ENCODE measurements around the gene ARHGAP10. TPM values are rescaled to one million over a fixed set of nuclear protein-coding genes. Genes with fewer than 3 reads are reported as not detected.

Gene ARHGAP10
- total RNA-seq, 4 donors from 2014 or later, result 7.0 to 52.8 (median 19.9) TPM

DNA sequence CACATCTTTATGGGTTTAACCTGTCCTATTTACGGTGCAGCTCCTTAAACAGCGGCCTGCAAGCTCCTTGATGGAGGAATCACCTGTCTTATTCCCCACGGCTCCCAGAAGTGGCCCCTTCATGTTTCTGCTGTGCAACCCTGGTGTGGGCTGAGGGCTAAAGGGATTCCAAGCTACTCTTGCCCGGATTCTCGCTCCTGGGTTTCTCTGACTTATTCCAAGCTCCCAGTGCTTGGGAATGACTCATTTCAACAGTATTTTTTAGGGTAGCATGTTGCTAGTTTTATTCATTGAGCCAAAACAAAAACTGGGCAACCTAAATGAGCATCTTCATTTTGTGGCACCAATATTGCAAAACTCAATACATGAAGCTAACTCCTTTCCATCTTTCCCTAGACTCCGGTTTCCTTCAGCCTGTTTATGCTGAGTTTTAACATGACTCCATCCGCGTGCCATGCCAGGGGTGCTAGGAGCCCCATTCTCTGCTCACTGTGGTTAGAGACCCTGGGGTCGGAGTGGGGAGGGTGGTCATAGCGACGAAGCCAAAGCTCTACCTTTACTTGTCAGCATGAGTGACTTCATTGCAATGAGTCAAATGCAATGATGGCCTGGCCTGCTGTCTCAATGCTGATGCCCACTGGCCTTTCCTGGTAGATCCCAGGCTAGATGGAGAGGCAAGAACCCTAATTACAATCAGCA is 360.6 kb downstream of the ARHGAP10 start:
- no peak for DNase-seq
- Histone ChIP-seq H3K4me1 (no peaks in the 10 kb centered on the region), H3K27ac (no peak overlapping the region), H3K27me3 (no peaks in the 10 kb centered on the region), H3K36me3 (peaks cover 0 to 21% (median 0%) of the 10 kb centered on the region in 3 donors), H3K9me3 (no peaks in the 10 kb centered on the region), H3K4me3 (no peak overlapping the region)
- TF ChIP-seq CTCF (IDR thresholded peaks at IDR 0.05) (no peak), POLR2A (IDR thresholded peaks at IDR 0.05) (no peak)

DNA sequence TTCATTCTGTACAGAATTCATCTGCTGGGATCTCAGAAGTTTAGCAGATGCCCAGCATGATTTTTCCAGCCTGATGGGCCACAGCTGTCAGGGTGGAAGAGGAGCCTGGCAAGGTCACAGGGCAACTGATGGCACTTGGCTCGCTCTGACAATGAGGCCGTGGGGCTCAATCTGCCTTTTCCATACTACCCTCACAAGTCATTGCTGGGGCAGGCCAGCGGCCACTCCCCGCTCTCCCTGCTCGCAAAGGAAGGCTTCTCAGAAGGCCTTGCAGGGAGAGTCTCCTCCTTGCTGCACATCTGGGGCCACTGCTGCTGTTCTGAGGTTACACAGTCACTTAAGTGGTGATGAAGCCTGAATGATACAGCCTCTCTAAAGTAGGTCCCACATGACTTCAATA is 361.2 kb downstream of the ARHGAP10 start:
- DNase-seq, result no peak
- Histone ChIP-seq H3K9me3 (no peaks in the 10 kb centered on the region), H3K36me3 (peaks cover 0 to 21% (median 0%) of the 10 kb centered on the region in 3 donors), H3K27ac (no peak overlapping the region), H3K27me3 (no peaks in the 10 kb centered on the region), H3K4me1 (no peaks in the 10 kb centered on the region), H3K4me3 (no peak overlapping the region)
- TF ChIP-seq CTCF (IDR thresholded peaks at IDR 0.05) (no peak), POLR2A (IDR thresholded peaks at IDR 0.05) (no peak)

- Histone ChIP-seq H3K4me3 (no peak overlapping the region), H3K9me3 (no peaks in the 10 kb centered on the region), H3K36me3 (peaks cover 0 to 21% (median 0%) of the 10 kb centered on the region in 3 donors), H3K27ac (no peak overlapping the region), H3K27me3 (no peaks in the 10 kb centered on the region), H3K4me1 (no peaks in the 10 kb centered on the region)
- no peak for DNase-seq
- TF ChIP-seq POLR2A (IDR thresholded peaks at IDR 0.05) (no peak), CTCF (IDR thresholded peaks at IDR 0.05) (no peak)
Observed at GRCh38 chr4:148094149-148094548, 362.3 kb downstream of the ARHGAP10 start.

GRCh38 chr4:148095346-148095923 is 363.5 kb downstream of the ARHGAP10 start:
- H3K4me1 ChIP-seq, result no peaks in the 10 kb centered on the region
- H3K4me3 ChIP-seq, result no peak overlapping the region
- no peak for DNase-seq
- TF ChIP-seq CTCF (IDR thresholded peaks at IDR 0.05), result no peak
- no peaks in the 10 kb centered on the region for H3K27me3 ChIP-seq
- H3K36me3 ChIP-seq, result peaks cover 0 to 14% (median 0%) of the 10 kb centered on the region in 3 donors
- no peak overlapping the region for H3K27ac ChIP-seq
- H3K9me3 ChIP-seq, result no peaks in the 10 kb centered on the region

DNA sequence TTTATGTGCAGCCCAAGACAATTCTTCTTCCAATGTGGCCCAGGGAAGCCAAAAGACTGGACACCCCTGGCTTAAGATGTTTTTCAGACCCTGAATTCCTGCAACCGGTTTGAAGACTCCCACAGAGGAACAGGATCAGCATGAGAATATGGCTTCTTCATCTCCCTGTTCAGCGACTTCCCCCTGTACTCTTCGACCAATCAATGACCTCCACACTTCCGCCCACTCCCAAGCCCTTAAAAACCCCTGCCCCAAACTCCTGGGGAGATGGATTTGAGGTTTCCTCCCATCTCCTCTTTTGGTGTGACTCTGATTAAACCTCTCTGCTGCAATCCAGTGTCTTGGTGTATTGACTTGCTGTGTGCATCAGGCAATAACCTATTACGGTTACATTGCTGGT is 365.9 kb downstream of the ARHGAP10 start:
- H3K4me3 ChIP-seq, result no peak overlapping the region
- DNase-seq, result no peak
- H3K27me3 ChIP-seq, result no peaks in the 10 kb centered on the region
- peaks cover 0 to 20% (median 0%) of the 10 kb centered on the region in 3 donors for H3K36me3 ChIP-seq
- TF ChIP-seq CTCF (IDR thresholded peaks at IDR 0.05) (no peak), POLR2A (IDR thresholded peaks at IDR 0.05) (no peak)
- H3K4me1 ChIP-seq, result no peaks in the 10 kb centered on the region
- no peaks in the 10 kb centered on the region for H3K9me3 ChIP-seq
- H3K27ac ChIP-seq, result no peak overlapping the region

Measured in Peyer's patch (tissue), 4 donors.